NCI-H1436 treated with DMSO at 0.1 percent for 48 hours (cell line): Measurements from ENCODE around the gene SCAMP3.

Experiments used
- DNase-seq: peaks from one replicate; lab custom pipeline; 2025; lab: John Stamatoyannopoulos, UW

Gene SCAMP3

DNA sequence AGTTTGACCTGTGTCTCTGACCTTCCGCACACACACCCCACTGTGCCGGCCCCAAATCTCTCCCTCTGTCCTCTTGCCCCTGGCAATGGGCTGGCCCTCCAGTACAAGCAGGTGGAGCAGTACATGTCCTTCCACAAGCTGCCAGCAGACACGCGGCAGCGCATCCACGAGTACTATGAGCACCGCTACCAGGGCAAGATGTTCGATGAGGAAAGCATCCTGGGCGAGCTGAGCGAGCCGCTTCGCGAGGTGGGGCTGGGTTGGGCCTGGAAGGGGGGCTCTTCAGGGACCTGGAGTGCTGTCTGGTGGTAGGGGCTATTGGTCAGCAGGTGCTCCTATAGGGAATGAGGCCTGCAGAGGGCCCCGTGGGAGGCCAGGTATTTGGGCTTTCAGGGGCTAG, 22.9 kb upstream of the SCAMP3 start:
- no peak for DNase-seq

GRCh38 chr1:155284476-155284875, 22.3 kb upstream of the SCAMP3 start:
- DNase-seq: no peak

GRCh38 chr1:155282488-155283091, 20.4 kb upstream of the SCAMP3 start:
- DNase-seq: no peak

DNA sequence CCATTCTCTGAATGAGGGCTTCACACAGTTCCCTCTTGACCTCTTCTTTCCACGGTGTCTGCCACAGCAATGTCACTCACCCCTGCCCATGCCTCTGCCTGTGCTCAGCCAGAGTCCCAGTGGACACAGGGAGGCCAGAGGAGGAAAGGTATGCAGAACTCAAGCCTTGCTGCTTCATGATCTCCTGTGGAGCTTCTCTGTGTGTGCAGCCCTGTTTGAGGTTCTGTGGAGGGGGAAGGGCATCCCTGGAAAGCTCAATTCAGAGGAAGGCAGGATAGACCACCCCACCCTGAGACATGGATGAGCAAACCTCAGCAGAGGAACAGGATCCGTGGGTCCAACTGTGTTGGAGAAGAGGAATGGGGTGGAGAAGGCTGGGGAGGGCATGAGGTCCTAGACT, 17.1 kb upstream of the SCAMP3 start:
- DNase-seq: no peak

DNA sequence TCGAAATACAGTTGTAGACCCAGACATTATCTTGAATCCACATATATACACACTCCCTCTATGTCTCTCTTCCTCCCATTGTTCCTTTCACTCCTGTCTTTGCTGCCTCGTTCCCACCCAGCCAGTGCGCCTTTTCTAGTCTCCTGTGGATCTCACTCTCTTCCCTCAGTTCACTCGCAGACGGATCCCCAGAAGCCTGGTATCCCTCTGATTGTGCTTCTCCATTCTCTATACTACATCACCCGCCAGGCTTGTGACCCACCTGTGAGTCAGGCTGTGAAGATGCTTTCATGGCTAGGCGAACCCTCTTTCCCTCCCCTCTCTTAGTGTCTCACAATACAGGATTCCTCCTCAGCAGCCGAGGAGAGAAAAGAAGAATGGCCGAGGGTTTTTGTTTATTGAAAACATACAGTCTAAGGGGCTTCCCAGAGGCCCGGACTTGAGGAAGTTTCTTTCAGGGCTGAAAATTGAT, 16.6 kb upstream of the SCAMP3 start:
- DNase-seq: no peak

- peak; percentile 70 for DNase-seq
Measured at GRCh38 chr1:155277902-155278688, 15.9 kb upstream of the SCAMP3 start.

GRCh38 chr1:155277070-155277901, 15.1 kb upstream of the SCAMP3 start, which contains the start of gene HCN3:
TSS of gene HCN3 (plus strand) at chr1:155277463. CDS start at chr1:155277591, 128 bp downstream.
- peak; percentile 80 for DNase-seq

DNA sequence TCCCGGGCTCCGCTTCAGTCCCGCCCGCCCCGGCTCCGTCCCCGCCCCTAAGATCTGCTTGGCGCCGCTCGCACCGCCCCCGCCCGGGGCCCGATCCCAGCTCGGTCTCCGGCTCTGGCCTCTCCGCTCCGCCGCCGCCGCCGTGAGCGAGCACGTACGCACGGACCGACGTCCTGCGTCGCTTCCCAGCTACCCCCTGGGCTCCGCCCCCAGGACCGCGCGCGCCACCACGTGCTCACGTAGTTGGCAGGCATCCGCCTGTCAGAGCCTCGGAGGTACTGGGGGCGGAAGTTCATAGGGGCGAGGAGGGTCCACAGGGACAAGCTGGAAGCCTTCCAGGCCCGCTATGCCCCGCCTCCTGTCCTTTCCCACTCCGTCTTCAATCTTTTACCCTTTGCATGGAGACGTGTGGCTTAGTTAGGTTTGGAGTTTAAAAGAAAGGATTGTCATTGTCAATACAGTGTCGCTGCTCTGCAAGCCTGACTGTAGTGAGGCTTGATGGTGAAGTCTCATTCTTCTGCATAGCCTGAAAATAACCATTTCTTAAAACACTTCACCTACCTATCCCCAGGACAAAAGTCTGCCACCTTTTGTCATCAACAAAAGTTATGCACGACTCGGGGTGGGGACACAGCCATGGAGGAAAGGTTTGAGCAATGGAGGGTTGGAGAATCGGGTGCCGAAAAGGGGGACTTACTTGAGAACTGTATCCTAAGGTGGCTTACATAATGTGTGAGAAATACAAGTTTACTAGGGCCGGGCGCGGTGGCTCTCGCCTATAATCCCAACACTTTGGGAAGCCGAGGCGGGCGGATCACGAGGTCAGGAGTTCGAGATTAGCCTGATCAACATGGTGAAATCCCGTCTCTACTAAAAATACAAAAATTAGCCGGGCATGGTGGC, 11.4 kb upstream of the SCAMP3 start, which contains the start of gene CLK2:
Gene CLK2 (minus strand): TSS at position 162 of the 903 bp plus-strand sequence. CDS start 2,527 bp downstream, outside the sequence.
- DNase-seq: peak; percentile 84

- DNase-seq: no peak
Measured at GRCh38 chr1:155272466-155273342, 10.5 kb upstream of the SCAMP3 start.

GRCh38 chr1:155269381-155269780, 7.2 kb upstream of the SCAMP3 start:
- no peak for DNase-seq

DNA sequence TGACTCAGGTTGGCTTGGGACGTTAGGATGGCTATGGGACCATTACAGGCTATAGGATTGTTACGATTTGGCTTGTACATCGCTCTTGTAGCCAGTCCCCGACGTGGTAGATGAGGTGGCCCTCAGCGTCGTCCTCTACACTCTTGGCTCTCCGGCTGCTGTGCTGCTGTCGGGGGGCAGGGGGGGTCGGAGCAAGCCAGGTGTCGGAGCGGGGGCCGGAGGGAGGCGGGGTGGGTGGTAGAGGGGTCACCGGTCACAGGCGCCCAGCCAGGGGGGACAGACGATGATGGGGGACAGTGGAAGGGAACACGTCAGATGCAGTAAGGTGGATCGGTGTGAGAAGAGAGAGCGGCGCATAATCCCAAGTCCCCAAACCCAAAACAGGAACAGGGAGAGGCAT, 6.5 kb upstream of the SCAMP3 start:
- no peak for DNase-seq

GRCh38 chr1:155267373-155267772, 5.2 kb upstream of the SCAMP3 start:
- DNase-seq: no peak

DNA sequence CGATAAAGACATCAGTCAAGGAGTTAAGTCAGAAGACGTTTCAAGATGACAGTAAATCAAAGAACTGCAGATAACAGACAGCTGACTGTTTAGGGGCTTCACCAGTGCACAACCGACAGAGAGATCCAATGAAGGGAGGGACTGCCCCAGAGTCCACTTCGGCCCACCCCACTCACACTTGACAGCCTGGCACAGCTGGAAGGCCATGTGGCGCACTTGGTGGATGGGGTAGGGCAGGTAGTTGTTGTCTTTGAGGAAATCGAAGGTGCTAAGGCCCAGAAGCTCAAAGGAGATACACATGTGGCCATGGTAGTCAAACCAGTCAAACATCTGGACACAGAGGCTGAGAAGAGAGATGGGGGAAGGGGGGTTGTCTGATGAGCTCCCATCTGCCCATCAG, 4.4 kb upstream of the SCAMP3 start:
- DNase-seq: no peak

- DNase-seq: no peak
Measured at GRCh38 chr1:155263067-155263466, 907 bp upstream of the SCAMP3 start.

DNA sequence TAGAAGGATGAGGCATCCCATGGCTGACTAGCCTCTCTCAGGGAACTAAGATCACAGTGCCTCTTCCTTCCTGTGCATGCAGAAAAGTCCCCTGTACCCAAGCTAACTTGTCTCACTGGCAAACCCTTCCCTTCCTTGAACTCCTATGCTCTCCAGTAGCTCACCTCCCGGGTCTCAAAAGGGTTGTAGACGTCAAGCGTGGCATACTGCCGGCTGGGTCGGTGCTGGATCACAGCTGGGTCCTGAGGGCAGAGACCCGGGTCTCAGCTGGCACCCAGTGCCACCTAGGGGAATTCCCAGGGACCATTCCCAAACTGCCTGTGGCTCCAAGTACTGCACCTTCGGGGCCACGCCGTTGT, 688 bp downstream of the SCAMP3 start:
- no peak for DNase-seq

DNA sequence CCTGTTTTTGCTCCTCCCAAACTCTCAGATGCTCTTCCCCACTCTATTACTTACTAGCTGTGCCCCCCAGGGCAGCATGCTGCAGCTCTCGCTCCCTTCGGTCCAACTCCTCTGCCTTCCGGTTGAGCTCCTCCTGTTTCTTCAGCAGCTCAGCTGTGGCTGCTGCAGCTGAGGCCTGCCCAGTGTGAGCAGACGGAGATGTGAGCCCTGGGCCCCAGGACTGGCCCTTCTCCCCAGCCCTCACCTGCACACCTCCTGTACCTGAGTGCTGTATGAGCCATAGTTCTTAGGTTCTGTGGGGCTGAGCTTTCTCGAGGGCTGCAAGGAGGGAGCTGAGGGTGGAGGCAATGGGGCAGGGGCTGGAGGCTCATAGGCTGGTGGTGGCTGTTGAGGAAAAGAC, 1.9 kb downstream of the SCAMP3 start:
- no peak for DNase-seq

DNA sequence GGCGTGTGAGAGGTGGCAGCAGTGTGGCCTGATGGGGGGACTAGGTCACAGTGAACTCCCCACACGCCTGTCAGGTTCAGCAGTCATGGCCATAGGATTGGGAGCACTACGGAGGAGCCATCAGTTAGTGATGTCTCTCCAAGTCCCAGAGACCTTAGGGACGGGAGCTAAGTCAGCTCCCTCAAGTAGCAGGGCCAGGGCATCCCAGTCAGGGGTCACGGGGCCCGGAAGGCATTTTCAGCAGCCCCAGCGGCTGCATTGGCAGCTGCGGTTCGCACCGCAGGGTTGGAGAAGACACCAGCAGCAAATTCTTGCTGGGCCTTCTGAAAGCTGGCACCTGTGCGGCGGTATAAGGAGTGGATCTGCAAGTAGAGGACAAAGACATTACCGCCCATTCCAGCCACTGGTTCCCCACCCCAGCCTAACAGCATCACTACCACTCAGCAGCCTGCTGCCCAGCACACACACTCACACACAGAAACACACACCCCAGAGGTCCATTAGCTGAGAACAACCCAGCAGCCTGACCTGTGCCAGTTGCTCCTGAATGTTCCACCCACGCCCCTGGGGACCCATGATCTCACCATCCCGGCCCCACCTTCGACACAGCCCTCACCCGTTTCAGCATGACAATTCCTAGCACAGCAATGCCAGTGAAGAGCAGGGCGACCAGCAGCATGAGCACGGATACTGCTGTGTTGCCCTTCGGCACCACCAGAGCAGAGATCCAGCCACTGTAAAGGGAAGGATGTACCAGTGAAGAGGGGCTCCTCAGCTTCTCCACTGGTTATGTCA, 5.9 kb downstream of the SCAMP3 start:
- no peak for DNase-seq

GRCh38 chr1:155255243-155256007, 6.7 kb downstream of the SCAMP3 start, which contains the start of gene ENTREP3:
TSS of gene ENTREP3 (minus strand) at chr1:155255483. CDS start at chr1:155254877, 606 bp downstream.
- no peak for DNase-seq
